HPDE6-E6E7 (cell line): Measurements from ENCODE around the gene FOXO6.

Experiments
- DNase-seq: peaks from one replicate; pipeline ENCODE4 v3.0.0; 2011; ENCODE audit warnings: missing footprints; ENCODE audit errors: extremely low spot score

Gene FOXO6

GRCh38 chr1:41383094-41383852 is 22.0 kb downstream of the FOXO6 start:
- peak; percentile 62 for DNase-seq

DNA sequence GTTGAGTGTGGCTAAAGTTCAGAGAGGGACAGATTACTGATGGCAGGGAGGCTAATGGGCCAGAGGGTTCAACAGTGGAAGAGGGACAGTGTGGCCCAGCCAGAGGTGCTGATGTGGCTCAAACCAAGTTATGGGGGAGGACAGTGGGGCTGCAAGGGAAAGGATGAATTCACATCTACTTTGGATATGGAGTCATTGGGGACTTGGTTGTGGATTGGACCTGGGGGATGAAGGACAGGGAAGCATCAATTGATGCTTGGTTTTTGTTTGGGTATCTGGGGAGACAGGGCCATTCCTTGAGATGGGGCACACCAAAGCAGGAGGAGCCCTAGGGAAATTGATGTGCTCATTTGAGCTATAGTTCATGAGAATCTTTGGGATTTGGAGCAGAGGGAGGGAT is 23.3 kb downstream of the FOXO6 start:
- DNase-seq, result no peak

- DNase-seq, result no peak
Measured at GRCh38 chr1:41385398-41386195, 24.4 kb downstream of the FOXO6 start.

DNA sequence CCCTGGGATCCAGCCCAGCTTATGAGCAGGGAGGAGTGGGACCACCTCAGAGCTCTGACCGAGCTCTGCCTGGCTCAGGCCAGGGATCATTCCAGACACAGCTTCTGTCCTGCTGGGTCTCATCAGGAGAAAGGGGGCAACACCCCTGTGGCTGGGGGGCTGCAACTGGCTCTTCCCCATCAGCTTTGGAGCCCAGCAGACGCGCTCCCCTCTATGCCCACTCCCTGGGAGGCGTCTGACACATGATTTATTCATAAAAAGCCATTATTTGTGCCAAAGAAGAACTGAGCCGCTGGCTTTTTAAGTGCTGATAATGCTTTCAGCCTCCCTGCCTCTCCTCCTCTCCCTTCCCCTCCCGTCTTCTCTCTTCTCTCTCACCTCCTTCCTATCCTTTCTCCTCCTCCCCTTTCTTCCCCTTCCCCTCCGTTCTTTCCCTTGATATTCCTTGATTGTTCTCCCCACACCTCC is 25.0 kb downstream of the FOXO6 start:
- DNase-seq, result no peak

GRCh38 chr1:41387667-41388091 is 26.4 kb downstream of the FOXO6 start:
- DNase-seq, result peak; percentile 43

- DNase-seq, result no peak
Measured at GRCh38 chr1:41388510-41388909, 27.3 kb downstream of the FOXO6 start.

GRCh38 chr1:41389009-41389408 is 27.8 kb downstream of the FOXO6 start:
- no peak for DNase-seq

DNA sequence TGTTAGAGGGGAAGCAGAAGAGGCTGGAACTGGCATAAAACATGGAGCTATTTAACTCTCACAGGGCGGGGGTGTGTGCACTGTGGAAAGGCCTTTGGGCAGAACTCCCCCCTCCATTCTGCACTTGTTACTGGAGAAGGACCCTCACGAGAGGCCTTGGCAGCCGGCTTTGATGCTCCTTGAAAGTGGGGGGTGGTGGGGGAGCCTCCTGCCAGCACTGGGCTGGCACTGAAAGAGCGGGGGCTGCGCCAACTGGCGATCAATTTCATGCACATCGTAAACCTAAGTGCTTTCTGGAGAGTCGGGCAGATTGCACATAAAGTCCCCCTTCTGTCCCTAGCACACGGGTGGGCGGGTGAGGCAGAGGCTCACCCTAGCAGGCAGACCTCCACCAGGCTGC is 28.9 kb downstream of the FOXO6 start:
- no peak for DNase-seq

DNA sequence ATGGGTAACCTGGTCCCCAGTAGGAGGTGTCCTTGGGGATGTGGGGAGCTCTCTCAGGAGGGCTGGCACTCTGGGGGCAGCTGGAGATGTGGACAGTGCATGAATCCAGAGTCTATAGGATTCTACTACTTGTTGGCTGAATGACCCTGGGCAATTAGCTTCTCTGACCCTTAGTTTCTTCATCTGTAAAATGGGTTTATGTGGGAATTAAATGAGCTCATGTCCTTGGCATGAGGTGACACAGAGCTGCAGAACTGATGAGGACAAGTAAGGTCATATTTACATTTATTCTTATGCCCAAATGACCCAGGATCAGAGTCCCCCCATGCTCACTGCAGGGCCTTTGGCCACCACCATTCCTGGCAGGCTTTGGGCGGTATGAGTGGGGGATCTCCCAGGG is 29.3 kb downstream of the FOXO6 start:
- no peak for DNase-seq

GRCh38 chr1:41391834-41392527 is 30.7 kb downstream of the FOXO6 start:
- DNase-seq, result no peak

GRCh38 chr1:41392528-41392924 is 31.3 kb downstream of the FOXO6 start:
- DNase-seq, result no peak

DNA sequence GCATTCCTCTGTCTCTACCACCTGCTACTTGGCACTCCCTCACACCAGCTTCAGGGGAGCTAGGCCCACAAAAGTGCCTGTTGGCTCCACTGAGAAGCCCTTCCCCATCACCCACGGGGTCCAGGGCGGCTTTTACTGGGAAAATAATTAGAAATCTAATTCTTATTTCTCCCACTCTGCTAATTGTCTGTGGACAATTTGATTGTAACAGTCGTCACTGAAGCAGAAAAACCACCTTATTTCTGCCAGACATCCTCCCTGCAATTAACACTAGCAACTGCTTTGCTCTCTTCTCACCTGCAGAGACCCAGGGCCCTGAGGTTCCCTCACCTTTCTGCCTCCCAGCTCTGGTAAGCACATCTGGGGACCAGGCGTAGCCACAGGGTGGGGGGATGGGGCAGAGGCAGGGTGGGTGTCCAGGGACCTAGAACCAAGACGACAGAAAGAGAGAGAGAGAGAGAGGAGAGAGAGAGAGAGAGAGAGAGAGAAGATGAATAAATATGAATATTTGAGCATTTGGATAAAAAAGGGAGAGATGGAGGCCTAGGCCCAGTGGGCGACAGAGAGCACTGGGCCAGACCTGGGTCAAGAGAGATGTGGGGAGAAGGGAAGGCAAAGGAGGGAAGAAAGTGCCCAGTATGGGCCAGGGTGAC is 32.6 kb downstream of the FOXO6 start:
- no peak for DNase-seq

GRCh38 chr1:41394369-41394744 is 33.1 kb downstream of the FOXO6 start:
- no peak for DNase-seq

- DNase-seq, result no peak
Measured at GRCh38 chr1:41394959-41395956, 34.0 kb downstream of the FOXO6 start.

- no peak for DNase-seq
Measured at GRCh38 chr1:41396084-41396483, 34.9 kb downstream of the FOXO6 start.

DNA sequence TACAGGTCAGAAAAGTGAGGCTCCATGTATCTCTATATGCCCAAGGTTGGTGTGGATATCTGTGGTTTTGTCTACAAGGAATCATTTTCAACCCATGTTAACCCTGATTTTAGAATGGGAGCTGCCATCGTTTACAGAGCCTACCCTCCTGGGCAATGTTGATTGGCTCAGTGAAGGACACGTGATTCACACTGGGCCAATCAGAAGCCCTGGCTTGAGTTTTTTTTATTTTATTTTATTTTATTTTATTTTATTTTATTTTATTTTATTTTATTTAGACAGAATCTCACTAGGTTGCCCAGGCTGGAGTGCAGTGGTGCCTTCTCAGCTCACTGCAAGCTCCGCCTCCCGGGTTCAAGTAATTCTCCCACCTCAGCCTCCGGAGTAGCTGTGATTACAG is 35.8 kb downstream of the FOXO6 start:
- no peak for DNase-seq

DNA sequence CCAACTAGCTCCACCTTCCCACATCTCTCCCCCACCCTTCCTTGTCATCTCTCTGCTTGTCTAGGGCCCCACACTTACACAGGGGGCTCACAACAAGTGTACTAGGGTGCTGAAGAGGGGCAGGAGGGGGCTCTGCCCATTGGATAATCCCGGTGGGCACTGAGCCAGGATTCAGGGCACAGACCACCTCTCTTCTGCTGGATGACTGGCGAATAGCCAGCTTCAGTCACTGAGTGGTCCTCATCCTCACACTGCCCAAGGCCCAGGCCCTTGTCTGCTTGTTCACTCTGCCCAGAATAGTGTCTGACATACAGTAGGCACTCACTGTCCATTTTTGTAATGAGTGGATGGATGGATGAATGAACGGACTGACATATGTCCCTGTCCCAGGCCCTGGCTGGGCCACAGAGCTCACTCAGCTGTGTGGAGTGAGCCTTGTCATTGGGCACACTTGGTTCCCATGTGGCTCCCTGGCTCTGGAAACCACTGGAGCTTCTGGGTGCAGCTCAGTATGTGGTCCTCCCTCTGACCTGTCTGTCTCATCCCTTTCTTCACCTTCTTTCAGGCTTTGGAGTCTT is 36.6 kb downstream of the FOXO6 start:
- DNase-seq, result no peak

DNA sequence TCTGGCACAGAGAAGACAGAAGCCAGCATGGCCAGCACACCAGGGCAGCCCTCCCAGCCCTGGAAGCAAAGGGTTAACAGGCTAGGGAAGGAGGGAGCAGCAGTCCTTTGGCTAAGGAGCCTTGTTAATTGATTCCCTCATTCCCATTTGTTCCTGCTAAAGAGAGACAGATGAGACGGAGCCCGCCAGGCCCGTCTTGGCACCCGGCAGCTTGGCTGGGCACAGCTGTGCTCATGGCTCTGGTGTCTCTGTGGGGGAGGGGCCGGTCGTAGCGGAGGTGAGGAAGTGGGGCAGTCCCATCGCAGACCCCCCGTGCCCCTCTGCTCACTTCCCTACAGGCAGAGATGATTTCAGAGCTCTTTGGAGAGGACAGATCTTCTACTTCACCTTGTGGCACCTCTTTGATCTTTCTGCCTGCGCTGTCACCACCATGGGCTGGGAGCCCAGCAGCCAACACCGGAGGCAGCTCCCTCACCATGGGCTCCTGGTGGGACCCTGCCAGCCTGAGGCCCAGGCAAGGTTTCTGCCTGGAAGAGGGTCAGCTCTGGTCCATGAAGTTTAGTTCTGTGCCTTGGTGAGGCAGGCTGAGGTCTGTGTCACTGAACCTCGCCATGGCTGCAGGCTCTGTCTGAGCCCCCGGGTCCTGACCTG is 38.0 kb downstream of the FOXO6 start:
- no peak for DNase-seq

DNA sequence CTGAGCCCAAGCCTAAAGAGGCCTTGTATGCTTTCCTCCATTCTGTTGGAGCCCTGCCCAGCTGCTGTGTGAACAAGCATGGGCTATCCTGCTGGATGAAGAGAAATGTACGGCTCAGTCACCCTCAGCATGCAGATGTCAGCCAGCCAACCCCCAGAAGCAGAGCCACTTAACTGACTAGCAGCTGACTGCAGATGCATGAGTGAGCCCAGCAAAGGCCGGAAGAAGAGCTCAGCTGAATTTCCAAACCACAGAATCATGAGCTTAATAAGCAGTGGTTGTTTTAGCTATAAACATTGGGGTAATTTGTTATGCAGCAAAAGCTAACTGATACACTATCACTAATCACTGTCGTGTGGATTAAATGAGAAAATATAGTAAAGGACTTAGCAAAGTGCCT is 39.0 kb downstream of the FOXO6 start:
- no peak for DNase-seq

- no peak for DNase-seq
Measured at GRCh38 chr1:41401899-41402298, 40.7 kb downstream of the FOXO6 start.
